ENCODE data around the gene LINGO3.

DNA sequence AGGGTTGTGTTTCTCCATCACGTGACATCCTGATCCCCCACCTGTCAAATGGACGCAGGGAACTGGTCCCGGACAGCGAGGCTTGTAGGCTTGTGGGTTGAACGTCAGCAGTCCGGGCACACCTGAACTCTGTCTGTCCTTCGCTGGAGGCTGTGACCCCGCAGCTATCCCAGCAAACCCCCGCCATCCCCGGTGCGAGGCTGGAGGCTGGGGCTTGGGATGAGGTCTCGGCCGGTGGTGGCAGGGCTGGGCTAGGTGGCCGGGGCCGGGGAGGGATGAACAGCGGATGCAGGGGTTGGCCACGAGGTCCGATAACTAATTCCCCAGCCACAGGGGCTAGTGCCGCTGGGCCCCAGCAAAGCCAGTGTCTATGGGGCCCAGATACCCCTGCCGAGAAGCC, 11.6 kb upstream of the LINGO3 start:
- TF ChIP-seq GATA2 (IDR thresholded peaks at IDR 0.05; ENCODE audit: low read depth, low read length) (no peak), GATA3 (IDR thresholded peaks at IDR 0.05; ENCODE audit: low read depth, low read length) (no peak)
